Pancreas (tissue), 10 donors: ENCODE results near the gene BTBD9. TPM values are rescaled to one million over a fixed set of nuclear protein-coding genes. Genes with fewer than 3 reads are reported as not detected.

Experiments used
- ATAC-seq, 4 donors: fragments of 200-7000 bp; cut with Tn5 transposase; one replicate each; pipeline versions ENCODE4 v1.8.0 to v1.9.1; 2020; ENCODE audit warnings: mild to moderate bottlenecking in 4 of 4, moderate library complexity in 4 of 4
- DNase-seq, 6 donors: peaks; one replicate each; pipeline ENCODE4 v3.0.0-alpha.2; 2020
- FAIRE-seq: peaks from 2 replicates; lab custom pipeline; 2012; peaks lifted over from hg19 to GRCh38; lab: Jason Lieb, UNC
- H3K27ac ChIP-seq, 4 donors: fragments of 200-600 bp; sonication (generic); 1 replicate in 3 of 4; 2 replicates in 1 of 4; pipeline versions ENCODE4 v1.5.0 to v1.8.0; 2020
- H3K27me3 ChIP-seq, 4 donors: fragments of 200-600 bp; one replicate each; pipeline ENCODE4 v1.8.0; 2021
- H3K36me3 ChIP-seq, 3 donors: fragments of 200-600 bp; sonication (generic) in 1 of 3; one replicate each; pipeline versions ENCODE4 v1.5.0 to v1.8.0; 2020 to 2021
- H3K4me1 ChIP-seq, 3 donors: fragments of 200-600 bp; one replicate each; pipeline ENCODE4 v1.8.0; 2021
- H3K4me3 ChIP-seq, 4 donors: fragments of 200-600 bp; sonication (generic) in 2 of 4; one replicate each; pipeline versions ENCODE4 v1.5.0 to v1.8.0; 2020 to 2021
- H3K9me3 ChIP-seq, 4 donors: fragments of 200-600 bp; one replicate each; pipeline ENCODE4 v1.8.0; 2021
- CTCF ChIP-seq, 4 donors: fragments of 200-600 bp; sonication (generic) in 3 of 4; IDR thresholded peaks; one replicate each; pipeline versions ENCODE4 v1.5.0 to v1.8.0; 2021; ENCODE audit warnings: antibody characterized with exemption in 4 of 4
- WGBS, 2 donors: extraction: QIAGEN DNeasy Blood & Tissue Kit; methylation state at CpG; one replicate each; pipeline ENCODE4 v1.1.7; 2013; 5-methylcytosine and 5-hydroxymethylcytosine counted together
- intact Hi-C, 3 donors: fragments of 100-400 bp; cut with DNase I; formaldehyde crosslinking; loops; one replicate each; pipeline versions ENCODE4 v1.11.1 to v1.14.2; 2022
- polyA plus RNA-seq, 2 donors: library from polyadenylated mRNA; stranded (reverse); fragments of 200-250 nt; gene quantifications; one replicate each; pipeline ENCODE4 v1.2.3, GENCODE V29; 2013
- total RNA-seq, 6 donors: library from RNA; stranded (reverse); fragmentation: NEBNext Ultra II Directional in 4 of 6; extraction: Animal tissue kit (Norgen Biotek cat#: 25700) in 4 of 6; gene quantifications; one replicate each; pipeline versions ENCODE4 v1.2.1 to v1.2.4, GENCODE V29; 2021 to 2023
- donor health status: healthy with polysubstance abuse.
- donor health status: DM: no; HTN: no; CAD: no; lungs with moderate emphysema.
- donor health status: DM: no; HTN: no; CAD: no.
- donor health status: control.
- donor health status: control.
- donor health status: Bipolar disorder and iron deficiency.
- donor health status: DM: yes; HTN: yes; CAD: no.
- donor health status: DM: no; HTN: no; CAD: no.
- donor health status: DM: no; HTN: no; CAD: no.
- donor health status: DM: yes; HTN: yes; CAD: no.

The BTBD9 gene
- total and polyA plus RNA-seq, 8 donors = 2.2 to 11.0 (median 7.1) TPM

- Histone ChIP-seq H3K4me1 (peaks cover 0 to 4% (median 0%) of the 10 kb centered on the region in 3 donors), H3K36me3 (no peaks in the 10 kb centered on the region), H3K27me3 (no peaks in the 10 kb centered on the region), H3K4me3 (no peak overlapping the region), H3K9me3 (no peaks in the 10 kb centered on the region), H3K27ac (no peak overlapping the region)
- DNase-seq (no peak), ATAC-seq (no peak), FAIRE-seq (no peak)
- no peak for TF ChIP-seq CTCF (IDR thresholded peaks at IDR 0.05)
- intact Hi-C loops = no loop called here
- 94% methylated on average over 8 of the region's 8 CpGs for WGBS, 2 donors
These were observed 471.0 kb downstream of the BTBD9 start for GRCh38 chr6:38168699-38169098.

GRCh38 chr6:38168126-38168525 is 471.6 kb downstream of the BTBD9 start:
- Histone ChIP-seq H3K27me3 (no peaks in the 10 kb centered on the region), H3K4me1 (peaks cover 0 to 4% (median 0%) of the 10 kb centered on the region in 3 donors), H3K27ac (no peak overlapping the region), H3K9me3 (no peaks in the 10 kb centered on the region), H3K4me3 (no peak overlapping the region), H3K36me3 (no peaks in the 10 kb centered on the region)
- no peak for DNase-seq
- TF ChIP-seq CTCF (IDR thresholded peaks at IDR 0.05) = no peak
- ATAC-seq = no peak
- WGBS, 2 donors = 93% methylated on average over 13 of the region's 13 CpGs
- no peak for FAIRE-seq
- intact Hi-C loops = no loop called here

GRCh38 chr6:38167598-38167997 is 472.1 kb downstream of the BTBD9 start:
- ATAC-seq (no peak), DNase-seq (no peak), FAIRE-seq (no peak)
- no peaks in the 10 kb centered on the region for H3K27me3 ChIP-seq
- WGBS, 2 donors = 92 to 93% methylated on average over 11 of the region's 11 CpGs
- no peak for TF ChIP-seq CTCF (IDR thresholded peaks at IDR 0.05)
- H3K4me1 ChIP-seq = peaks cover 0 to 4% (median 0%) of the 10 kb centered on the region in 3 donors
- H3K27ac ChIP-seq = no peak overlapping the region
- no peaks in the 10 kb centered on the region for H3K9me3 ChIP-seq
- H3K4me3 ChIP-seq = no peak overlapping the region
- no peaks in the 10 kb centered on the region for H3K36me3 ChIP-seq
- intact Hi-C loops = no loop called here

GRCh38 chr6:38166411-38167240 is 473.1 kb downstream of the BTBD9 start:
- no peak for TF ChIP-seq CTCF (IDR thresholded peaks at IDR 0.05)
- ATAC-seq (no peak), DNase-seq (no peak), FAIRE-seq (no peak)
- no peaks in the 10 kb centered on the region for H3K36me3 ChIP-seq
- H3K27ac ChIP-seq = no peak overlapping the region
- H3K9me3 ChIP-seq = no peaks in the 10 kb centered on the region
- H3K4me1 ChIP-seq = peaks cover 0 to 4% (median 0%) of the 10 kb centered on the region in 3 donors
- intact Hi-C loops = no loop called here
- H3K4me3 ChIP-seq = no peak overlapping the region
- 79 to 84% methylated on average over 28 to 32 of the region's 32 CpGs for WGBS, 2 donors
- H3K27me3 ChIP-seq = no peaks in the 10 kb centered on the region

- Histone ChIP-seq H3K4me3 (no peak overlapping the region), H3K27me3 (no peaks in the 10 kb centered on the region), H3K4me1 (peaks cover 0 to 4% (median 0%) of the 10 kb centered on the region in 3 donors), H3K36me3 (no peaks in the 10 kb centered on the region), H3K27ac (no peak overlapping the region), H3K9me3 (no peaks in the 10 kb centered on the region)
- intact Hi-C loops = no loop called here
- DNase-seq (no peak), ATAC-seq (no peak), FAIRE-seq (no peak)
- 95% methylated on average over 14 of the region's 14 CpGs for WGBS, 2 donors
- TF ChIP-seq CTCF (IDR thresholded peaks at IDR 0.05) = no peak
These were observed 475.0 kb downstream of the BTBD9 start for GRCh38 chr6:38164671-38165108.
